GM19468 (cell line): Measurements from ENCODE around the gene SLC2A4.
A peak's percentile ranks its signal among the peaks of the same experiment; 100 is the strongest.

ENCODE experiments used
- ATAC-seq: cut with Tn5 transposase; IDR thresholded peaks from one replicate; pipeline ENCODE4 v1.9.1; 2021; ENCODE audit warnings: mild to moderate bottlenecking, moderate library complexity, moderate number of reproducible peaks; ENCODE audit not compliant: unreplicated experiment; ENCODE audit errors: extremely low read depth

Gene SLC2A4

GRCh38 chr17:7295230-7296180, 14.0 kb downstream of the SLC2A4 start:
- no peak for ATAC-seq

- no peak for ATAC-seq
These were observed 14.8 kb downstream of the SLC2A4 start for GRCh38 chr17:7296189-7296861.

- ATAC-seq = no peak
These were observed 22.7 kb downstream of the SLC2A4 start for GRCh38 chr17:7304179-7304578.

DNA sequence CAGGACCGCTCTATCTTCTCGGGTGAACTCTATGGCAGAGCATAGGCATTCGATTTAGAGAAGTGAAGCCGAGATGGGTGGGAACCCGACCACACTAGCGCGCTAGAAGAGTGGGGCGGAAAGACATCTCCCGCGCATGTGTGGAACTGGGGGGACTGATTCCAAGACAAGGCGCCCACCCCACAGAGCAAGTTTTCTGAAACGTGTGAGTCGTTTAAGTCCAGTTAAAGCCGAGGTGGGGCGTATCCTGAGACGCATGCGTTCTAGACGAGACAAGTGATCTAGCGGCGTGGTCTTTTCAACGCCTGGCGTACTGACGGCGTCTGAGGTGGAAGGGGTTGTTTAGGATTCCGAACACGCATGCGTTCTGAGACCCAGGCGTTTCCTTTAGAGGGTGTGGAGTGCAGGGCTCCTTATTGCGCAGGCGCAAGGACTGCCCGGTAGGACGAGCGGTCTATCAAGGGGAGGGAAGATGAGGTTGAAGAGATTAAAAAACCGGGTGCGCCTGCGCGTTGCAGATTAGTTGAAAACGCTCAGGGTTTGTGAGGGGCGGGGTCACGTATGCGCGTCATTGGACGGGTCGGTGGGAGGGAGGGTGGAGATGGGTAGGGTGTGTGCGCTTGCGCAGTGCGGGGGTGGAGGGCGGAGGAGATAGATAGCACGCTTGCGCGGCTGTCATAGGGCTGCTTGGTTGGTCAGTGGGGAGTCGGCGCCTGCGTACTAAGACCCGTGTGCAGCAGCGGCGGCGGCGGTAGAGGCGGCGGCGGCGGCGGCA, 25.6 kb downstream of the SLC2A4 start, which contains the start of gene EIF5A:
EIF5A (plus strand) TSS at position 718 of the 775 bp plus-strand sequence. CDS start 2,008 bp downstream, outside the sequence.
- peak; percentile 54 for ATAC-seq

GRCh38 chr17:7307686-7308624, 26.4 kb downstream of the SLC2A4 start:
- ATAC-seq = no peak

GRCh38 chr17:7308625-7309433, 27.3 kb downstream of the SLC2A4 start:
- ATAC-seq = no peak

DNA sequence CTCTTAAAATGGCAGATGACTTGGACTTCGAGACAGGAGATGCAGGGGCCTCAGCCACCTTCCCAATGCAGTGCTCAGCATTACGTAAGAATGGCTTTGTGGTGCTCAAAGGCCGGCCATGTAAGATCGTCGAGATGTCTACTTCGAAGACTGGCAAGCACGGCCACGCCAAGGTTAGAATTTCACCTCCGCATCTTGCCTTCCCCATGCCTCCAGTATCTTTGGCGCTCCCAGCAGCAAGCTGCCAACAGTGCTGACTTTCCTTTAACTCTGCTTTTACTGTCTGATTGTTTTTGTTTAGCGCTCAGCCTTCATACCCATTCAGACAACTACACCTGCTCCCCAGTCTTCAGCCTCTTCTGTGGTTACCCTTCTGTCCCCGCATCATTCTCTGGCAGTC, 28.1 kb downstream of the SLC2A4 start:
- ATAC-seq = no peak

DNA sequence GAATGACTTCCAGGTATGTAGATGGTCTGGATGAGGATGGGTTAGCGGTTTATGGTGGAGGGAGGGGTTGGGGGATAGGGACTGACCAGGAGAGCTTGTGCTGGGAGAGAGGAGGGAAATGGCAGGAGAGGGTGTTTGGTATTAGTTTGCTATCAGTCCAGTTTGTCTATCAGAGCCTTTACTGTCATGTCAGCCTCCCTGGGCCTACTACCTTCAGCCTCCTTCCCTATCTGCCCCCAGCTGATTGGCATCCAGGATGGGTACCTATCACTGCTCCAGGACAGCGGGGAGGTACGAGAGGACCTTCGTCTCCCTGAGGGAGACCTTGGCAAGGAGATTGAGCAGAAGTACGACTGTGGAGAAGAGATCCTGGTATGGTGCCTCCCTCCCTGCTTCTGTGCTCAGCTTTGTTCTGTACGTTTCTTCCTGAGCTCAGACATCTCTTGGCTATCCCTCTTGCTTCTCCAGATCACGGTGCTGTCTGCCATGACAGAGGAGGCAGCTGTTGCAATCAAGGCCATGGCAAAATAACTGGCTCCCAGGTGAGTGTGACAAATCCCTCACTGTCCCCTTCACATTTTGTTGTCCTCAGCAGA, 29.7 kb downstream of the SLC2A4 start:
- ATAC-seq = no peak

DNA sequence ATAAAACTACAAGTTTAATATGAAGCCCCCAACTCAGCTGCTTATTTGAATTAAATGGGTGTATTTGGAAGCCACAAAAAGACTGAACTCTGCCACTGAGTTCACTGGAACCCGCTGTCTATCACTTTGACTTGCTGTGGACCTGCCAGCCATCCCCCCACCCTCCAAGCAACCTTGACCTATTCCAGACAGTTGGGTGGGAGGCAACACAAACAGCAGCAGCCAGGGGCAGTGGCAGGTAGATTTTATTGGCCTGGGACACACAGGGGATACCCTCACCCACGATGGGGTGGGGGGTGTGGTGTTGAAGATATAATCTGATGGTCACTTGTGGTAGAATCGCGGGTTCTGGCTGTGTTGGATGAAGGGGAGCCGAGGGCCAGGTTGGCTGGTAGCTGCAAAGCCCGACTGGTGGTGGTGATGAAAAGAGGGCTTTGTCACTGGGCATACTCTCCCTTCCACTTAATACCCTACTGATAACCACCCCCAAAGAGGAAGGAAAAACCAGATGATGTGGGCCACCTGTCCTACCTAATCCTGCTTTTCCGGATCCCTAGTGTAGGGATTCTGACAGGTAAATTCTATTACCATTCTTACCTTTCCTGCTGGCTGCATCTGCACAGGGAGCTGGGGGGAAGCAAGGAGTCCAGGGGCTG, 31.0 kb downstream of the SLC2A4 start:
- no peak for ATAC-seq

DNA sequence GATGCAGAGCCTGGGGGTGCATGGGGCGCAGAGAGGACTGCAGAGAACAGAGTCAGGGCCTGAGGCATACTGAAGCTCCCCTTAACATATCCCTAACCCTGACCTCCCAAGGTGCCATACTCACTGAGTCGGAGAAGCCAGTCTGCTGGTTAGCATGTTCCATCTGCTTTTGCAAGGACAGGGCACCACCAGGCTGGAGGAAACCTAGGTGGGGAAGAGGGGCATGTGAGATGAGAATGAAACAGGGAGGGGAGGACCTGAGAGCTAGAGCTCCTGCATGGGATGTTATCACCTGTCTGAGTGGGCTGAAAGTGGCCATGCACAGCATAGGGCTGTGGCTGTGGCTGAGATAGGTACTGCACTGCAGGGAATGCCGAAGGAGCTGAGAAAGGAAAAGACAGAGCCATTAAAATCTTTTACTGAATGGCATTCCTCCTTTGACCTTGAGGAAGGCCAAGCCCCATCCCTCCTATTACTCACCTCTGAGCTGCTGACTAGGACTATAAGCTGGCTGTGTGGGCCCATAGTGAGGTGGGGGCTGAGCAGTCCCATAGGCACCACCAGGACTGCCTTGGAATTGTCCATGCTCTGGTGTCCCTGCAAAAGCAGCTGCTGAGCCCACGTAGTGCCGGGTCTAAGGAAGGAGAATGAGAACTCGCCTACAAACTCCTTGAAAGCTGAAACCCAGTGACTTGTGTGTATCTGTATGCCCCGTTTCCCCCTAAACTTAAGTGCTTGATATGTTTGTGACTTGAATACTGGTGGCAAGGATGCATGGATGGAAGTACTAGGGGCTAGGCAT, 31.8 kb downstream of the SLC2A4 start:
- no peak for ATAC-seq

DNA sequence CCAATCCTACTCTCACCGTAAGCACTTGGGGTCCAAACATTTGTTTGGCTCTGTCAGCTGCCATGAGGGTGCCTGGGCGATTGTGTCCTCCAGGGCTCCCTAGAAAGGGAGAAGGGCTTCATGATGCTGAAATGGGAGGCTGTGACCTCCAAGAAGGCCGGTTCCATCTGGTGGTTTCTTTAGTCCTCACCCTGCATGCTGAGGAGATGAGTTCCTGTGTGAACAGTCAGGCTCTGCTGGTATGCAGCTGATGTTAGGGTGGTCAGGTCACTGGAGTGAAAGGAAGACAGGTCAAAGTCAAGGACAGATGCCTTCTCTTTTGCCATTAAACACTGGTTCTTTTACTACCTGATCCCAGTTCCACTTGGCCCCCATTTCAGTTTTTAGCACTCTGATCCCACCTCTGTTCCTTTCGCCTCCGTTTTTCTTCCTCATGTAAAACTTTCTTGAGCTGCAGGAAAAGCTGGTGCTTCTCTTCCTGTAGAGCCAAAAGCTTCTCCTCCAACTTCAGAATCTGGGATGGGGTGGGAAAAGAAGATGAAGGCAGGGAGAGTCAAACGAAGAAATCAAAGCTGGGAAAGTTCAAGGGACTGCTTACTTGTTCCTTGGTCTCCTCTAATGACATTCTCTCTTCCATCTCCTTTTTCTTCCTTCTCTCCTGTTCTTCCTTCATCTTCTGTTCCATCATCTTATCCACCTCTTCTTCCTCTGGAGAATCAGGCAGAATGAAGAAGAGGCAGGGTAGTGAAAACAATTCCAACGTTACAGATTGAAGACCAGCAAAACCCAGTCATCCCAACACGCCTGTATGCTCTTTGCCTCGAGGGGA, 32.6 kb downstream of the SLC2A4 start:
- ATAC-seq = no peak

- ATAC-seq = no peak
These were observed 33.4 kb downstream of the SLC2A4 start, which contains the start of gene GPS2 for GRCh38 chr17:7314719-7315569. Gene GPS2 (minus strand): TSS chr17:7315360. CDS start chr17:7315052, 308 bp downstream.

GRCh38 chr17:7315570-7316235, 34.2 kb downstream of the SLC2A4 start:
- ATAC-seq = no peak

- ATAC-seq = no peak
These were observed 35.8 kb downstream of the SLC2A4 start for GRCh38 chr17:7317161-7317803.
